Measurements from ENCODE around the gene DOCK4. TPM values are rescaled to one million over a fixed set of nuclear protein-coding genes. Genes with fewer than 3 reads are reported as not detected.

Gene DOCK4
- total RNA-seq, 1 experiment from 2014 or later: 31.4 TPM

DNA sequence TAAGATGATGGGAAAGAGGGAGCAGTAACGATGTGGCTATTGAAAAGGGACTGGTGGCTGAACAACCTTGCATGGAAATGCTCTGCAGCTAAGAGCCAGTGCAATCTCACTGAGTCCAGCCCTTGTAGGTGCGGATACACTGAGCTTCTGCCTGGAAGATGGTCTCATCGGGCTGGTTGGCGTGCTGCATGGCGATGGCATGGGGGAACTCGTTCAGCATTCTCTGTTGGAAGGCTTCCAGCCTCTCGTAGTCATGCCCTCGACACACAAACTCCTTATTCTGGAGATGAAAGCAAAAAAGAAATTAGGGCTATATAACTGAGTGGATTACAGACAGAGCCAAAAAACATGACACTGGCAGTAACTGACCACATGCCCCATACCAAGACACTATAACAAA lies 446.2 kb downstream of the DOCK4 start:
- Mint-ChIP-seq H3K4me1 (ENCODE audit: insufficient read depth, unreplicated experiment) (peaks cover 6% of the 10 kb centered on the region), H3K36me3 (ENCODE audit: insufficient read depth, unreplicated experiment) (peaks cover 20% of the 10 kb centered on the region), H3K9me3 (ENCODE audit: unreplicated experiment) (no peaks in the 10 kb centered on the region), H3K27ac (ENCODE audit: low read depth, unreplicated experiment) (no peak overlapping the region), H3K4me3 (ENCODE audit: unreplicated experiment) (no peak overlapping the region), H3K27me3 (ENCODE audit: insufficient read depth, unreplicated experiment) (no peaks in the 10 kb centered on the region)
- CTCF ChIA-PET: interaction anchor here (0.6 to 12.3 kb wide), 10 partner anchors 9 to 736 kb away, joined by 3 to 286 read pairs (median 4); no protein-coding TSS in a partner anchor
- no peak for DNase-seq (ENCODE audit: unreplicated experiment)
- POLR2A ChIA-PET: no interaction called here
- intact Hi-C loops (cut with micrococcal nuclease): loop anchor here (5.0 kb wide), 1 partner anchor 442 kb away; no protein-coding TSS in a partner anchor
- BruUV-seq (replicated peaks): no TSS peak
- TF ChIP-seq, protein P1, sequence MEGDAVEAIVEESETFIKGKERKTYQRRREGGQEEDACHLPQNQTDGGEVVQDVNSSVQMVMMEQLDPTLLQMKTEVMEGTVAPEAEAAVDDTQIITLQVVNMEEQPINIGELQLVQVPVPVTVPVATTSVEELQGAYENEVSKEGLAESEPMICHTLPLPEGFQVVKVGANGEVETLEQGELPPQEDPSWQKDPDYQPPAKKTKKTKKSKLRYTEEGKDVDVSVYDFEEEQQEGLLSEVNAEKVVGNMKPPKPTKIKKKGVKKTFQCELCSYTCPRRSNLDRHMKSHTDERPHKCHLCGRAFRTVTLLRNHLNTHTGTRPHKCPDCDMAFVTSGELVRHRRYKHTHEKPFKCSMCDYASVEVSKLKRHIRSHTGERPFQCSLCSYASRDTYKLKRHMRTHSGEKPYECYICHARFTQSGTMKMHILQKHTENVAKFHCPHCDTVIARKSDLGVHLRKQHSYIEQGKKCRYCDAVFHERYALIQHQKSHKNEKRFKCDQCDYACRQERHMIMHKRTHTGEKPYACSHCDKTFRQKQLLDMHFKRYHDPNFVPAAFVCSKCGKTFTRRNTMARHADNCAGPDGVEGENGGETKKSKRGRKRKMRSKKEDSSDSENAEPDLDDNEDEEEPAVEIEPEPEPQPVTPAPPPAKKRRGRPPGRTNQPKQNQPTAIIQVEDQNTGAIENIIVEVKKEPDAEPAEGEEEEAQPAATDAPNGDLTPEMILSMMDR (IDR thresholded peaks at IDR 0.05; ENCODE audit: unreplicated experiment): no peak

DNA sequence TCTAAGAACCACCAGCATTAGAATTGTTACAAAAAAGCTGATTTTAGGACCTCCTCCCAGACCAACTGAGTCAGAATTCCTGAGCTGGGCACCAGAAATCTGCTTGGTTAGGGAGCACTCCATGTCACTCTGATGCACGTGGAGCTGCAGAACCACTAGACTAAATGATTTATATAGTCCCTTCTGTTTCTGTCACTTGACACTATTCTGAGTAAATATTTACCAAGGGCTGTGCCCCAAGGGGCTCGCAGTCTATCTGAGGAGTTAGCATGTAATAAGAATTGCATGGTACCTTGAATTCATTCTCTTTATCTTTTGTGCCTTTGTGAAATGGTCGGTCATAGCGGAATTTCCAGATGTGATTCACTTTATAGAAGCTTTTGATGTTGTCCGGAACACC lies 447.9 kb downstream of the DOCK4 start:
- Mint-ChIP-seq H3K27me3 (ENCODE audit: insufficient read depth, unreplicated experiment) (no peaks in the 10 kb centered on the region), H3K4me1 (ENCODE audit: insufficient read depth, unreplicated experiment) (peaks cover 6% of the 10 kb centered on the region), H3K36me3 (ENCODE audit: insufficient read depth, unreplicated experiment) (peaks cover 14% of the 10 kb centered on the region), H3K9me3 (ENCODE audit: unreplicated experiment) (no peaks in the 10 kb centered on the region), H3K27ac (ENCODE audit: low read depth, unreplicated experiment) (no peak overlapping the region), H3K4me3 (ENCODE audit: unreplicated experiment) (no peak overlapping the region)
- CTCF ChIA-PET: interaction anchor here (0.8 to 12.3 kb wide), 3 partner anchors 17 to 657 kb away, joined by 3 to 286 read pairs (median 3); no protein-coding TSS in a partner anchor
- BruUV-seq (replicated peaks): no TSS peak
- no peak for DNase-seq (ENCODE audit: unreplicated experiment)
- intact Hi-C loops (cut with micrococcal nuclease): no loop called here
- POLR2A ChIA-PET: no interaction called here
- TF ChIP-seq, protein P1 (IDR thresholded peaks at IDR 0.05; ENCODE audit: unreplicated experiment): no peak

DNA sequence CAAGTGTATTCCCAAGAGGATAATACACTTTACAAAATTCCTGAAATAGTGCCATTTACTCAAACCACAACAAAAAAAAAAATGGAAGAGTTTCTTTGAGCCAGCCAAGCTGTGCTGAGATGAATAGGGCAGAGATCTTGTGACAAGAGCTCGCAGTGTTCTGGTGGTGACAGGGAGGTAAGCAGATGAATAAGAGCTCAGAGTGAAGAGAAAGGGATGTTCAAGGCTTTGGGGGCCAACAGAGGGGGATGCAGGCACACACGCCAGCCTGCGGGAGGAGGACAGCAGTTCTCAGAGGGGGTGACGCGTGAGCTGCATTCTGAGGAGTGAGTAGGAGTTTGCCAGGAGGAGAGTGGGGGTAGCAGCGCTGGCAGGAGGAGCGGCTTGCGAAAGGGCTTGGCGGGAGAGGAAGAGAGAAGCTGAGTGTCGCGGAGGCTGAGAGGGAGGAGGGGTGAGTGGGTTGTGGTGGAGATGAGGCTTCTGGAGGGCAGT lies 449.5 kb downstream of the DOCK4 start:
- Mint-ChIP-seq H3K36me3 (ENCODE audit: insufficient read depth, unreplicated experiment) (peaks cover 14% of the 10 kb centered on the region), H3K4me1 (ENCODE audit: insufficient read depth, unreplicated experiment) (peaks cover 6% of the 10 kb centered on the region), H3K4me3 (ENCODE audit: unreplicated experiment) (no peak overlapping the region), H3K27me3 (ENCODE audit: insufficient read depth, unreplicated experiment) (no peaks in the 10 kb centered on the region), H3K27ac (ENCODE audit: low read depth, unreplicated experiment) (no peak overlapping the region), H3K9me3 (ENCODE audit: unreplicated experiment) (no peaks in the 10 kb centered on the region)
- no TSS peak for BruUV-seq (replicated peaks)
- intact Hi-C loops (cut with micrococcal nuclease): no loop called here
- TF ChIP-seq, protein P1 (IDR thresholded peaks at IDR 0.05; ENCODE audit: unreplicated experiment): no peak
- CTCF ChIA-PET: interaction anchor here (0.7 to 12.3 kb wide), 8 partner anchors 12 to 739 kb away, joined by 3 to 286 read pairs (median 6); no protein-coding TSS in a partner anchor
- POLR2A ChIA-PET: no interaction called here
- no peak for DNase-seq (ENCODE audit: unreplicated experiment)

DNA sequence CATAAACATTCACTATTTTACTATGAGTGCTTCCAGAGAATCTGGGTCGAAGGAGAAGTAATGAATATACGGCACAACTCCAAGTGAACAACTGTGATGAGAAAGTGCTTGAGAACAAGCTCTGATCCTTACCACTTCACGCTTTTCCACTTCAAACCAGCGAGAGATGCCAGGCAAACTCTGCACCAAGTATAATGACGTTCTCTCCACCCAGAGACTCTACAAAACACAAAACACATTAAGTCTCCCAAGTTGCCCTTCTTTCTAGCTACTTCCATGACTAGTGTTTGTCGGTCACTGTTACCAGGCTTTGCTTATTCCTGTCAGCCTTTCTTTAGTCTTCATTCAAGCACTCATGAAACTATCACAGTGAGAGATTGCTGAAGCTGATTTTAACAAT lies 450.8 kb downstream of the DOCK4 start:
- Mint-ChIP-seq H3K9me3 (ENCODE audit: unreplicated experiment) (no peaks in the 10 kb centered on the region), H3K4me3 (ENCODE audit: unreplicated experiment) (no peak overlapping the region), H3K4me1 (ENCODE audit: insufficient read depth, unreplicated experiment) (peaks cover 6% of the 10 kb centered on the region), H3K27me3 (ENCODE audit: insufficient read depth, unreplicated experiment) (no peaks in the 10 kb centered on the region), H3K36me3 (ENCODE audit: insufficient read depth, unreplicated experiment) (peaks cover 14% of the 10 kb centered on the region), H3K27ac (ENCODE audit: low read depth, unreplicated experiment) (no peak overlapping the region)
- ChIA-PET POLR2A (interaction anchor here (0.7 to 1.0 kb wide), 2 partner anchors 51 to 150 kb away, joined by 4 read pairs; no protein-coding TSS in a partner anchor), CTCF (interaction anchor here (0.7 to 12.3 kb wide), 8 partner anchors 8 to 741 kb away, joined by 3 to 286 read pairs (median 5); no protein-coding TSS in a partner anchor)
- intact Hi-C loops (cut with micrococcal nuclease): no loop called here
- TF ChIP-seq, protein P1 (IDR thresholded peaks at IDR 0.05; ENCODE audit: unreplicated experiment): no peak
- BruUV-seq (replicated peaks): no TSS peak
- no peak for DNase-seq (ENCODE audit: unreplicated experiment)

Measured in MCF 10A (cell line).